ENCODE data around the gene PTPRZ1.

The PTPRZ1 gene

GRCh38 chr7:122068999-122069398 lies 196.0 kb downstream of the PTPRZ1 start:
- no peak overlapping the region for H3K9ac ChIP-seq (ENCODE audit: low read length)
- H3K9me3 ChIP-seq (ENCODE audit: insufficient read depth, low read length): no peaks in the 10 kb centered on the region
- no peak overlapping the region for H3K4me2 ChIP-seq (ENCODE audit: low read depth, low read length, poor library complexity, severe bottlenecking)
- H3F3A ChIP-seq (ENCODE audit: insufficient read depth): no peaks in the 10 kb centered on the region
- TF ChIP-seq, protein P1, sequence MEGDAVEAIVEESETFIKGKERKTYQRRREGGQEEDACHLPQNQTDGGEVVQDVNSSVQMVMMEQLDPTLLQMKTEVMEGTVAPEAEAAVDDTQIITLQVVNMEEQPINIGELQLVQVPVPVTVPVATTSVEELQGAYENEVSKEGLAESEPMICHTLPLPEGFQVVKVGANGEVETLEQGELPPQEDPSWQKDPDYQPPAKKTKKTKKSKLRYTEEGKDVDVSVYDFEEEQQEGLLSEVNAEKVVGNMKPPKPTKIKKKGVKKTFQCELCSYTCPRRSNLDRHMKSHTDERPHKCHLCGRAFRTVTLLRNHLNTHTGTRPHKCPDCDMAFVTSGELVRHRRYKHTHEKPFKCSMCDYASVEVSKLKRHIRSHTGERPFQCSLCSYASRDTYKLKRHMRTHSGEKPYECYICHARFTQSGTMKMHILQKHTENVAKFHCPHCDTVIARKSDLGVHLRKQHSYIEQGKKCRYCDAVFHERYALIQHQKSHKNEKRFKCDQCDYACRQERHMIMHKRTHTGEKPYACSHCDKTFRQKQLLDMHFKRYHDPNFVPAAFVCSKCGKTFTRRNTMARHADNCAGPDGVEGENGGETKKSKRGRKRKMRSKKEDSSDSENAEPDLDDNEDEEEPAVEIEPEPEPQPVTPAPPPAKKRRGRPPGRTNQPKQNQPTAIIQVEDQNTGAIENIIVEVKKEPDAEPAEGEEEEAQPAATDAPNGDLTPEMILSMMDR (IDR thresholded peaks at IDR 0.05; ENCODE audit: insufficient read depth, low read length, poor library complexity, severe bottlenecking): no peak
- TF ChIP-seq EZH2phosphoT487 (conservative IDR thresholded peaks at IDR 0.05; ENCODE audit: low read length): no peak
- no peaks in the 10 kb centered on the region for H3K79me2 ChIP-seq (ENCODE audit: insufficient read depth, low read length)
- no peaks in the 10 kb centered on the region for H4K20me1 ChIP-seq (ENCODE audit: low read depth, low read length)
- H3K9me2 ChIP-seq (replicated peaks; ENCODE audit: insufficient read depth, low read length): no peaks in the 10 kb centered on the region
- H3K4me3 ChIP-seq (ENCODE audit: insufficient read depth, low read length, poor library complexity, severe bottlenecking): no peak overlapping the region
- H3K27me3 ChIP-seq (ENCODE audit: low read length): no peaks in the 10 kb centered on the region
- no peaks in the 10 kb centered on the region for H3K36me3 ChIP-seq (ENCODE audit: low read length)
- H2AFZ ChIP-seq (ENCODE audit: low read depth, low read length, severe bottlenecking): no peak overlapping the region
- H3K27ac ChIP-seq (ENCODE audit: low read depth, low read length): no peak overlapping the region

- H3K9me3 ChIP-seq (ENCODE audit: insufficient read depth, low read length): no peaks in the 10 kb centered on the region
- H3F3A ChIP-seq (ENCODE audit: insufficient read depth): no peaks in the 10 kb centered on the region
- no peak overlapping the region for H3K4me3 ChIP-seq (ENCODE audit: insufficient read depth, low read length, poor library complexity, severe bottlenecking)
- H4K20me1 ChIP-seq (ENCODE audit: low read depth, low read length): no peaks in the 10 kb centered on the region
- H3K4me2 ChIP-seq (ENCODE audit: low read depth, low read length, poor library complexity, severe bottlenecking): no peak overlapping the region
- no peaks in the 10 kb centered on the region for H3K79me2 ChIP-seq (ENCODE audit: insufficient read depth, low read length)
- no peaks in the 10 kb centered on the region for H3K27me3 ChIP-seq (ENCODE audit: low read length)
- no peak overlapping the region for H2AFZ ChIP-seq (ENCODE audit: low read depth, low read length, severe bottlenecking)
- H3K36me3 ChIP-seq (ENCODE audit: low read length): no peaks in the 10 kb centered on the region
- TF ChIP-seq, protein P1 (IDR thresholded peaks at IDR 0.05; ENCODE audit: insufficient read depth, low read length, poor library complexity, severe bottlenecking): no peak
- no peak for TF ChIP-seq EZH2phosphoT487 (conservative IDR thresholded peaks at IDR 0.05; ENCODE audit: low read length)
- H3K27ac ChIP-seq (ENCODE audit: low read depth, low read length): no peak overlapping the region
- no peak overlapping the region for H3K9ac ChIP-seq (ENCODE audit: low read length)
- no peaks in the 10 kb centered on the region for H3K9me2 ChIP-seq (replicated peaks; ENCODE audit: insufficient read depth, low read length)
Observed at GRCh38 chr7:122070062-122070461, 197.1 kb downstream of the PTPRZ1 start.

GRCh38 chr7:122070834-122071233 lies 197.9 kb downstream of the PTPRZ1 start:
- no peak overlapping the region for H3K4me3 ChIP-seq (ENCODE audit: insufficient read depth, low read length, poor library complexity, severe bottlenecking)
- H3K36me3 ChIP-seq (ENCODE audit: low read length): no peaks in the 10 kb centered on the region
- no peaks in the 10 kb centered on the region for H3K9me3 ChIP-seq (ENCODE audit: insufficient read depth, low read length)
- no peak overlapping the region for H3K27ac ChIP-seq (ENCODE audit: low read depth, low read length)
- H2AFZ ChIP-seq (ENCODE audit: low read depth, low read length, severe bottlenecking): no peak overlapping the region
- H3K27me3 ChIP-seq (ENCODE audit: low read length): no peaks in the 10 kb centered on the region
- H3K9me2 ChIP-seq (replicated peaks; ENCODE audit: insufficient read depth, low read length): no peaks in the 10 kb centered on the region
- TF ChIP-seq EZH2phosphoT487 (conservative IDR thresholded peaks at IDR 0.05; ENCODE audit: low read length): no peak
- TF ChIP-seq, protein P1 (IDR thresholded peaks at IDR 0.05; ENCODE audit: insufficient read depth, low read length, poor library complexity, severe bottlenecking): no peak
- no peak overlapping the region for H3K9ac ChIP-seq (ENCODE audit: low read length)
- no peaks in the 10 kb centered on the region for H4K20me1 ChIP-seq (ENCODE audit: low read depth, low read length)
- no peak overlapping the region for H3K4me2 ChIP-seq (ENCODE audit: low read depth, low read length, poor library complexity, severe bottlenecking)
- H3K79me2 ChIP-seq (ENCODE audit: insufficient read depth, low read length): no peaks in the 10 kb centered on the region
- H3F3A ChIP-seq (ENCODE audit: insufficient read depth): no peaks in the 10 kb centered on the region

Data from SU-DHL-6 (cell line).